Esophagus muscularis mucosa (tissue), 4 donors: Measurements from ENCODE around the gene ZNF423. TPM values are rescaled to one million over a fixed set of nuclear protein-coding genes. Genes with fewer than 3 reads are reported as not detected.

Experiments
- DNase-seq: peaks from one replicate; pipeline ENCODE4 v3.0.0-alpha.2; 2017; ENCODE audit errors: extremely low spot score
- H3K27ac ChIP-seq, 4 donors: fragments of 200-600 bp; sonication (generic); replicated peaks in 1 of 4; 1 replicate in 3 of 4; 2 replicates in 1 of 4; pipeline ENCODE4 v1.5.1; 2016 to 2019; ENCODE audit warnings: mild to moderate bottlenecking in 1 of 4
- H3K27me3 ChIP-seq, 4 donors: fragments of 200-600 bp; sonication (generic); one replicate each; pipeline versions ENCODE4 v1.5.1 to v1.6.0; 2016 to 2019
- H3K36me3 ChIP-seq, 4 donors: fragments of 200-600 bp; sonication (generic); one replicate each; pipeline ENCODE4 v1.5.1; 2016 to 2019
- H3K4me1 ChIP-seq, 4 donors: fragments of 200-600 bp; sonication (generic); one replicate each; pipeline ENCODE4 v1.5.1; 2016 to 2019
- H3K4me3 ChIP-seq, 4 donors: fragments of 200-600 bp; sonication (generic); 1 replicate in 2 of 4; 2 replicates in 2 of 4; pipeline ENCODE4 v1.5.1; 2016 to 2019; ENCODE audit warnings: mild to moderate bottlenecking in 4 of 4, moderate library complexity in 1 of 4
- H3K9me3 ChIP-seq, 4 donors: fragments of 200-600 bp; sonication (generic); 1 replicate in 3 of 4; 2 replicates in 1 of 4; pipeline ENCODE4 v1.5.1; 2016 to 2019
- EP300 ChIP-seq: sonication (generic); formaldehyde crosslinking; IDR thresholded peaks from one replicate; pipeline ENCODE4 v1.6.1; 2017; ENCODE audit warnings: antibody characterized with exemption
- POLR2A ChIP-seq: fragments of 450-650 bp; IDR thresholded peaks from one replicate; pipeline ENCODE4 v1.6.1; 2017; ENCODE audit warnings: antibody characterized with exemption, moderate library complexity, mild to moderate bottlenecking, low read depth
- POLR2AphosphoS5 ChIP-seq, 2 donors: sonication (generic); formaldehyde crosslinking; IDR thresholded peaks; one replicate each; pipeline ENCODE4 v1.6.1; 2017; ENCODE audit warnings: antibody characterized with exemption in 2 of 2
- WGBS: methylation state at CpG from one replicate; pipeline ENCODE4 v1.1.5; 2018; 5-methylcytosine and 5-hydroxymethylcytosine counted together
- intact Hi-C: fragments of 100-400 bp; cut with DNase I; formaldehyde crosslinking; loops from one replicate; pipeline ENCODE4 v1.15.1; 2023
- total RNA-seq, 4 donors: library from RNA; depleted of rRNA; stranded (reverse); fragments of >200 nt; gene quantifications; one replicate each; pipeline versions ENCODE4 v1.1.0 to v1.2.1, GENCODE V29; 2016
- TF ChIP-seq, protein P1 (sequence below), 3 experiments: fragments of 200-600 bp in 2 of 3; fragments of 450-650 bp in 1 of 3; sonication (generic) in 2 of 3; IDR thresholded peaks; one replicate each; pipeline ENCODE4 v1.5.1; 2017 to 2019; ENCODE audit warnings: antibody characterized with exemption in 3 of 3, mild to moderate bottlenecking in 2 of 3, moderate library complexity in 1 of 3

ZNF423 gene
- total RNA-seq, 4 donors from 2014 or later, result 8.7 to 22.5 (median 10.3) TPM

DNA sequence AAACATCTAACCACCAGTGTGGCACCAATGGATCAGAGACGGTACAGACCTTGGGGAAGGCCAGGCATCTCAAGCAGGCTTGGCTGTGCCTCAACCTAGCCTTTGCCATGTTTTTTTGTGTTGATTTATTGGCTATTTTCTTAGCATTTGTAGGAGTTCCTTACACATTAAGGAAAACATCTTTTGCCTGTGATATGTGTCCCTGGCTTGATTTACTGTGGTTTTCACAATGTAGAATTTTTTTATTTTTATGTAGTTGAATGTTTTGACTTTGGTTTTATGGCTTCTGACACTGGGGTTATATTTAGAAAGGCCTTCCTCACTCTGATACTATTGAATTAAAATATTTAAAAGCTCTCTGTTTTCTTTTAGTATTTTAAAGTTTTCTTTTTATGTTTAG is 132.6 kb downstream of the ZNF423 start:
- Histone ChIP-seq H3K27me3 (no peaks in the 10 kb centered on the region), H3K4me1 (no peaks in the 10 kb centered on the region), H3K4me3 (no peak overlapping the region), H3K9me3 (no peaks in the 10 kb centered on the region), H3K27ac (no peak overlapping the region), H3K36me3 (peaks cover 0 to 1% (median 0%) of the 10 kb centered on the region in 4 donors)
- no peak for TF ChIP-seq POLR2A
- no peak for TF ChIP-seq POLR2AphosphoS5 (IDR thresholded peaks at IDR 0.05)
- TF ChIP-seq, protein P1, sequence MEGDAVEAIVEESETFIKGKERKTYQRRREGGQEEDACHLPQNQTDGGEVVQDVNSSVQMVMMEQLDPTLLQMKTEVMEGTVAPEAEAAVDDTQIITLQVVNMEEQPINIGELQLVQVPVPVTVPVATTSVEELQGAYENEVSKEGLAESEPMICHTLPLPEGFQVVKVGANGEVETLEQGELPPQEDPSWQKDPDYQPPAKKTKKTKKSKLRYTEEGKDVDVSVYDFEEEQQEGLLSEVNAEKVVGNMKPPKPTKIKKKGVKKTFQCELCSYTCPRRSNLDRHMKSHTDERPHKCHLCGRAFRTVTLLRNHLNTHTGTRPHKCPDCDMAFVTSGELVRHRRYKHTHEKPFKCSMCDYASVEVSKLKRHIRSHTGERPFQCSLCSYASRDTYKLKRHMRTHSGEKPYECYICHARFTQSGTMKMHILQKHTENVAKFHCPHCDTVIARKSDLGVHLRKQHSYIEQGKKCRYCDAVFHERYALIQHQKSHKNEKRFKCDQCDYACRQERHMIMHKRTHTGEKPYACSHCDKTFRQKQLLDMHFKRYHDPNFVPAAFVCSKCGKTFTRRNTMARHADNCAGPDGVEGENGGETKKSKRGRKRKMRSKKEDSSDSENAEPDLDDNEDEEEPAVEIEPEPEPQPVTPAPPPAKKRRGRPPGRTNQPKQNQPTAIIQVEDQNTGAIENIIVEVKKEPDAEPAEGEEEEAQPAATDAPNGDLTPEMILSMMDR (IDR thresholded peaks at IDR 0.05), result no peak
- TF ChIP-seq EP300, result no peak
- 86% methylated on average over 1 of the region's 1 CpG for WGBS
- no peak for DNase-seq
- intact Hi-C loops, result no loop called here

DNA sequence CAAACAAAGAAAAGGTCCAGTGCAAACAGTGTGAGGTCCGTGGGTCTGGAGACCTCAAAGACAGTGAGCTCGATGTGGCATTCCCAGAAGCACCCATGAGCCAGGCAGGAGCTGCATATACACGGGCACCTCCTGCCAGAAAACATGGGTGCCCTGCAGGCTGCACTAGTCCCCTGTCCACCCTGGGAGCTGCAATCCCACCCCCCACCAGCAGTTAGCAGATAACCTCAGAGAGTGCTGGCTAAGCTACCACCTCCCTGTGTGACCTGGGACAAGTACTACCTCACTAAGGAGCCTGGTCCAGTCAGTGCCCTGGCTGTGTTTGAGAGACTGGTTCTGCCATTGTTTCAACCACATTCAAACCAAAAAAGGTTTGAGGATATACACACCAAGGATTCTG is 135.7 kb downstream of the ZNF423 start:
- no peaks in the 10 kb centered on the region for H3K9me3 ChIP-seq
- no peak for DNase-seq
- H3K27ac ChIP-seq, result no peak overlapping the region
- peaks cover 0 to 11% (median 10%) of the 10 kb centered on the region in 4 donors for H3K4me1 ChIP-seq
- H3K4me3 ChIP-seq, result no peak overlapping the region
- WGBS, result 100% methylated on average over 1 of the region's 3 CpGs
- no peaks in the 10 kb centered on the region for H3K27me3 ChIP-seq
- TF ChIP-seq EP300, result no peak
- TF ChIP-seq, protein P1 (IDR thresholded peaks at IDR 0.05), result no peak
- TF ChIP-seq POLR2A, result no peak
- no peak for TF ChIP-seq POLR2AphosphoS5 (IDR thresholded peaks at IDR 0.05)
- no peaks in the 10 kb centered on the region for H3K36me3 ChIP-seq
- intact Hi-C loops, result no loop called here

DNA sequence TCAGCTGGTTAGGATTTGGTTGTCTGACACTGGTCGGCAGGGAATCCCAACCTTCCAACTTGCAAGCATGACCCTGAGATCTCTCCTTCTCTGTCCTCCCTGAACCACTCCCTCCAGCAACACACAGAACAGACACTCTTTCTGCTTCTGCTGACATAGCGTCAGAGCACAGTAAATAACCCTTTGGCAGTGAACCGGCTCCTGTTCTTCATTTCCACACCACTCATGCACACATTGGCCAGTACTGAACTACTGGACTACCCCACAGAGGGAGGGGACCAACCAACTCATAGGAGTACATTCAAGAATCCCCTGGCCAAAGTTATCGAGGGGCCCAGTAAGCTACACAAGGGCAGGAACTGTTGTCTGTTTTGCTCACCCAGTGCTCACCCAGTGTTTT is 138.2 kb downstream of the ZNF423 start:
- H3K27ac ChIP-seq, result no peak overlapping the region
- H3K27me3 ChIP-seq, result no peaks in the 10 kb centered on the region
- no peaks in the 10 kb centered on the region for H3K9me3 ChIP-seq
- H3K36me3 ChIP-seq, result no peaks in the 10 kb centered on the region
- no peak overlapping the region for H3K4me3 ChIP-seq
- peaks cover 0 to 11% (median 10%) of the 10 kb centered on the region in 4 donors for H3K4me1 ChIP-seq
- TF ChIP-seq POLR2A, result no peak
- no peak for TF ChIP-seq EP300
- TF ChIP-seq POLR2AphosphoS5 (IDR thresholded peaks at IDR 0.05), result no peak
- TF ChIP-seq, protein P1 (IDR thresholded peaks at IDR 0.05), result no peak
- intact Hi-C loops, result no loop called here
- 81% methylated on average over 3 of the region's 4 CpGs for WGBS
- DNase-seq, result no peak

DNA sequence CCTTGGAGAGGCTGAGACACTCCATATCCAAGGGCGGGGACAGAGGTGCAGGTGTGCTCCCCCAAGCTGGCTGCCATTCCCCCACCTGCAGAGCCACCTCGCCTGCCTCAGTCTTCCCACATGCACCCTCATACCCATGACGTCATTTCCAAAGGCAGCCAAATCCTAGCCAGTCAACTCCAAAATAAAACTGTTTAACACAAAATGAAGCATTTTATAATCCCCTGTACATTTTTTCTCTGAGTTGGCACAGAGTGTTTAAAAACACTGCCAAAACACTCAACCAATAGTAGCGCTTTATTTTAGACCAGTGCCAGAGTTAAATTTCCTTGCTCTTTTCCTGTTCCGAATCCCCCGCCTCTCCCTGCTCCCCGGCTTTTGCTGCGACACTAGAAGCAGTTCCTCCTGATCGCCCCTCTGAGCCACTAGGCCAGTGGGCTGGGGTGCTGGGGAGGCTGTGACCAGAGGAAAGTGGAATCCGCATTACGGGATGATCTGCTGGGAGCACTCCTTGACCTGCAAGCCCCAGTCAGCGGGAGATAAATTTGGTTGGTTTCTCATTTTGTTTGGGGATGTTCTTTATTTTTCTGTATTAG is 139.5 kb downstream of the ZNF423 start:
- Histone ChIP-seq H3K4me3 (no peak overlapping the region), H3K4me1 (peaks cover 0 to 11% (median 10%) of the 10 kb centered on the region in 4 donors), H3K9me3 (no peaks in the 10 kb centered on the region), H3K27me3 (no peaks in the 10 kb centered on the region), H3K36me3 (no peaks in the 10 kb centered on the region), H3K27ac (no peak overlapping the region)
- no peak for DNase-seq
- intact Hi-C loops, result no loop called here
- WGBS, result 59% methylated on average over 12 of the region's 12 CpGs
- no peak for TF ChIP-seq POLR2A
- TF ChIP-seq EP300, result no peak
- TF ChIP-seq, protein P1 (IDR thresholded peaks at IDR 0.05), result no peak
- TF ChIP-seq POLR2AphosphoS5 (IDR thresholded peaks at IDR 0.05), result no peak

DNA sequence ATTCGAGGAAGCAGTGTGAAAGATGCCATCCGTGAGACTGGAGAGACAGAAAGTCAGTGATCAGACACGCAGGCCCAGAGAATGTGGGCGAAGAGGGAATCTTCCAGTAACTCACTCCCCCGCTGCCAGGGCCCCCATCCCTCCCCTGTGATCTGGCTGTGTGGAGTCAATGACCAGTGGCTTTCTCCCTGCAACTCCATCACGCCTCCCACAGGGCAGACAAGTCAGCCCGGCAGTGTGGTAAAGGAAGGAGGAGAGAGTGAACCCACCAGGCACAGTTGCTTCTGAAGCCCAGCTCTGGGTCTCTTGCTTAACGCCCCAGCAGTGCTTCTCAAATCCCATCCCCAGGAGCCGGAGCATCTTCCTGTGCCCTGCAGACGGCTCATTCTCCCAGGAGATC is 142.1 kb downstream of the ZNF423 start:
- Histone ChIP-seq H3K4me3 (no peak overlapping the region), H3K9me3 (no peaks in the 10 kb centered on the region), H3K27ac (no peak overlapping the region), H3K4me1 (peaks cover 0 to 11% (median 10%) of the 10 kb centered on the region in 4 donors), H3K36me3 (no peaks in the 10 kb centered on the region), H3K27me3 (no peaks in the 10 kb centered on the region)
- TF ChIP-seq EP300 (no peak), POLR2A (no peak), POLR2AphosphoS5 (IDR thresholded peaks at IDR 0.05) (no peak)
- TF ChIP-seq, protein P1 (IDR thresholded peaks at IDR 0.05), result no peak
- no peak for DNase-seq
- intact Hi-C loops, result no loop called here
- WGBS, result 88% methylated on average over 9 of the region's 10 CpGs
